Stimulated activated CD4-positive, alpha-beta T cell treated with anti-CD3 and anti-CD28 coated beads, Interleukin-12 subunit alpha, Interleukin-12 subunit beta, amount 100 ng/mL, for 4 hours (primary cell): ENCODE results near the gene ARMH3.

Source experiments
- DNase-seq: peaks from one replicate; pipeline ENCODE4 v3.0.0-alpha.2; 2020

ARMH3 gene

GRCh38 chr10:101893510-101894120, 162.4 kb downstream of the ARMH3 start:
- no peak for DNase-seq

- DNase-seq, result no peak
Measured at GRCh38 chr10:101892782-101893391, 163.1 kb downstream of the ARMH3 start.

GRCh38 chr10:101889256-101890210, 166.4 kb downstream of the ARMH3 start:
- DNase-seq, result peak; percentile 65

- no peak for DNase-seq
Measured at GRCh38 chr10:101888251-101888949, 167.6 kb downstream of the ARMH3 start.

- DNase-seq, result no peak
Measured at GRCh38 chr10:101887775-101888174, 168.2 kb downstream of the ARMH3 start.

GRCh38 chr10:101886521-101887312, 169.3 kb downstream of the ARMH3 start:
- no peak for DNase-seq

GRCh38 chr10:101881036-101881774, 174.8 kb downstream of the ARMH3 start:
- DNase-seq, result no peak

GRCh38 chr10:101880232-101880573, 175.8 kb downstream of the ARMH3 start:
- no peak for DNase-seq

GRCh38 chr10:101879456-101880231, 176.3 kb downstream of the ARMH3 start:
- no peak for DNase-seq

GRCh38 chr10:101878869-101879268, 177.1 kb downstream of the ARMH3 start:
- DNase-seq, result no peak

GRCh38 chr10:101875068-101875688, 180.8 kb downstream of the ARMH3 start:
- no peak for DNase-seq

GRCh38 chr10:101874252-101874651, 181.7 kb downstream of the ARMH3 start:
- DNase-seq, result no peak

GRCh38 chr10:101867931-101868330, 188.0 kb downstream of the ARMH3 start:
- DNase-seq, result no peak

GRCh38 chr10:101859530-101859929, 196.4 kb downstream of the ARMH3 start:
- DNase-seq, result no peak

GRCh38 chr10:101858723-101859500, 197.1 kb downstream of the ARMH3 start:
- DNase-seq, result no peak

- DNase-seq, result no peak
Measured at GRCh38 chr10:101857802-101858476, 198.0 kb downstream of the ARMH3 start.

- DNase-seq, result no peak
Measured at GRCh38 chr10:101856626-101857025, 199.3 kb downstream of the ARMH3 start.

- DNase-seq, result no peak
Measured at GRCh38 chr10:101851411-101852116, 204.4 kb downstream of the ARMH3 start.
